H1 (cell line): ENCODE data around the gene ZNF423. TPM values are rescaled to one million over a fixed set of nuclear protein-coding genes. Genes with fewer than 3 reads are reported as not detected.

Experiments used
- CTCF ChIA-PET: fragments of 300-600 bp; sonication (Branson Sonifier 250); formaldehyde crosslinking; loops from one replicate; lab custom pipeline; 2021; ENCODE audit not compliant: partially characterized antibody; lab: Charles Lee
- POLR2A ChIA-PET: fragments of 300-600 bp; sonication (Branson Sonifier 250); formaldehyde crosslinking; loops from one replicate; lab custom pipeline; 2021; ENCODE audit warnings: inconsistent platforms; ENCODE audit not compliant: partially characterized antibody; lab: Charles Lee
- DNase-seq, 2 experiments: peaks; one replicate each; pipeline versions ENCODE4 v3.0.0 to v3.0.0-alpha.2; 2010 to 2022; ENCODE audit warnings: low spot score in 2 of 2, low read depth in 1 of 2, mixed read lengths in 1 of 2
- FAIRE-seq: peaks from 2 replicates; lab custom pipeline; 2011; peaks lifted over from hg19 to GRCh38; lab: Jason Lieb, UNC
- H2AFZ ChIP-seq: 2 replicates; pipeline ENCODE4 v1.8.1; 2012; ENCODE audit warnings: low read length, inconsistent platforms
- H2AK5ac ChIP-seq: 2 replicates; pipeline ENCODE4 v1.6.1; 2013; ENCODE audit warnings: low read depth, low read length
- H2BK120ac ChIP-seq: replicated peaks from 2 replicates; pipeline ENCODE3; 2013; ENCODE audit warnings: low read depth, low read length, inconsistent platforms
- H2BK12ac ChIP-seq: 2 replicates; pipeline ENCODE4 v1.6.1; 2013; ENCODE audit warnings: low read depth, low read length
- H2BK15ac ChIP-seq: 2 replicates; pipeline ENCODE4 v1.6.1; 2013; ENCODE audit warnings: low read length
- H2BK20ac ChIP-seq: 2 replicates; pipeline ENCODE4 v1.6.1; 2013; ENCODE audit warnings: low read length
- H2BK5ac ChIP-seq: 2 replicates; pipeline ENCODE4 v1.6.1; 2013; ENCODE audit warnings: low read depth, low read length
- H3K14ac ChIP-seq: 2 replicates; pipeline ENCODE4 v1.6.1; 2013; ENCODE audit warnings: inconsistent platforms; ENCODE audit not compliant: insufficient read length
- H3K18ac ChIP-seq: 2 replicates; pipeline ENCODE4 v1.6.1; 2013; ENCODE audit warnings: low read length; ENCODE audit errors: extremely low read depth
- H3K23ac ChIP-seq: 2 replicates; pipeline ENCODE4 v1.6.1; 2013; ENCODE audit warnings: inconsistent platforms; ENCODE audit not compliant: insufficient read length
- H3K23me2 ChIP-seq: 2 replicates; pipeline ENCODE4 v1.6.1; 2013; ENCODE audit warnings: low read depth, low read length
- H3K27ac ChIP-seq: 2 replicates; pipeline ENCODE4 v1.6.1; 2011; ENCODE audit warnings: low read depth, low read length, inconsistent platforms
- H3K27me3 ChIP-seq, 4 experiments: replicated peaks in 1 of 4; 1 replicate in 1 of 4; 2 replicates in 3 of 4; pipeline versions ENCODE4 v1.6.1 to v1.8.1; 2011 to 2013; ENCODE audit warnings: low read length in 3 of 4, mild to moderate bottlenecking in 3 of 4, inconsistent platforms in 2 of 4, mixed read lengths in 2 of 4, moderate library complexity in 1 of 4; ENCODE audit not compliant: control insufficient read depth in 3 of 4, insufficient read depth in 3 of 4; ENCODE audit errors: extremely low read depth in 1 of 4
- H3K36me3 ChIP-seq, 4 experiments: 2 replicates each; pipeline versions ENCODE4 v1.6.1 to v1.8.1; 2011 to 2013; ENCODE audit warnings: mild to moderate bottlenecking in 4 of 4, low read length in 3 of 4, moderate library complexity in 2 of 4, control low read depth in 1 of 4, inconsistent platforms in 1 of 4; ENCODE audit not compliant: insufficient read depth in 4 of 4, control insufficient read depth in 2 of 4
- H3K4ac ChIP-seq: replicated peaks from 2 replicates; pipeline ENCODE3; 2013; ENCODE audit warnings: low read length, low read depth, mixed read lengths, inconsistent platforms; ENCODE audit not compliant: insufficient read length
- H3K4me1 ChIP-seq, 4 experiments: replicated peaks in 1 of 4; 1 replicate in 1 of 4; 2 replicates in 3 of 4; pipeline versions ENCODE4 v1.6.1 to v1.8.1; 2011 to 2013; ENCODE audit warnings: low read length in 3 of 4, inconsistent platforms in 2 of 4, mixed read lengths in 1 of 4; ENCODE audit not compliant: insufficient read depth in 4 of 4, control insufficient read depth in 3 of 4
- H3K4me2 ChIP-seq, 2 experiments: 2 replicates each; pipeline versions ENCODE4 v1.6.1 to v1.8.1; 2011 to 2013; ENCODE audit warnings: low read depth in 2 of 2, low read length in 2 of 2, control low read depth in 1 of 2, inconsistent platforms in 1 of 2, mild to moderate bottlenecking in 1 of 2; ENCODE audit not compliant: insufficient read depth in 1 of 2
- H3K4me3 ChIP-seq, 4 experiments: fragments of 200-600, 300-600 bp in 1 of 4; sonication (generic), shearing (Covaris generic), sonication (Bioruptor Twin) in 1 of 4; 2 replicates each; pipeline versions ENCODE4 v1.5.1 to v1.8.1; 2011 to 2016; ENCODE audit warnings: low read length in 4 of 4, low read depth in 3 of 4, control low read depth in 2 of 4, inconsistent platforms in 2 of 4, mild to moderate bottlenecking in 2 of 4, mixed read lengths in 1 of 4, moderate library complexity in 1 of 4; ENCODE audit not compliant: insufficient read depth in 2 of 4; ENCODE audit errors: extremely low read depth in 1 of 4
- H3K56ac ChIP-seq: replicated peaks from 2 replicates; pipeline ENCODE3; 2013; ENCODE audit warnings: low read depth, mild to moderate bottlenecking, mixed read lengths, low read length, inconsistent platforms; ENCODE audit not compliant: insufficient read length
- H3K79me1 ChIP-seq: 2 replicates; pipeline ENCODE4 v1.6.1; 2013; ENCODE audit warnings: low read depth, low read length, control low read depth
- H3K79me2 ChIP-seq, 2 experiments: 2 replicates each; pipeline versions ENCODE4 v1.6.1 to v1.8.1; 2012 to 2013; ENCODE audit warnings: low read length in 2 of 2, mild to moderate bottlenecking in 2 of 2, inconsistent platforms in 1 of 2; ENCODE audit not compliant: insufficient read depth in 2 of 2, control insufficient read depth in 1 of 2
- H3K9ac ChIP-seq, 4 experiments: replicated peaks in 1 of 4; 1 replicate in 1 of 4; 2 replicates in 3 of 4; pipeline versions ENCODE4 v1.6.1 to v1.8.1; 2011 to 2013; ENCODE audit warnings: low read depth in 3 of 4, low read length in 3 of 4, control low read depth in 2 of 4, mild to moderate bottlenecking in 2 of 4, moderate library complexity in 2 of 4, inconsistent platforms in 1 of 4; ENCODE audit errors: extremely low read depth in 1 of 4
- H3K9me3 ChIP-seq, 2 experiments: 2 replicates each; pipeline versions ENCODE4 v1.6.1 to v1.8.1; 2012 to 2013; ENCODE audit warnings: mild to moderate bottlenecking in 2 of 2, moderate library complexity in 2 of 2, control low read depth in 1 of 2, inconsistent platforms in 1 of 2, low read depth in 1 of 2, low read length in 1 of 2, mixed read lengths in 1 of 2; ENCODE audit not compliant: insufficient read depth in 2 of 2
- H4K20me1 ChIP-seq, 2 experiments: replicated peaks in 1 of 2; 2 replicates each; pipeline versions ENCODE3 to v1.8.1; 2011 to 2013; ENCODE audit warnings: inconsistent platforms in 2 of 2, low read length in 2 of 2, mild to moderate bottlenecking in 1 of 2; ENCODE audit not compliant: insufficient read depth in 2 of 2, control insufficient read depth in 1 of 2
- H4K5ac ChIP-seq: 2 replicates; pipeline ENCODE4 v1.6.1; 2013; ENCODE audit warnings: low read length, low read depth, mixed read lengths, inconsistent platforms; ENCODE audit not compliant: insufficient read length
- H4K8ac ChIP-seq: 2 replicates; pipeline ENCODE4 v1.8.0; 2013; ENCODE audit warnings: mild to moderate bottlenecking, moderate library complexity, low read length, inconsistent platforms; ENCODE audit not compliant: insufficient read depth; ENCODE audit errors: extremely low read depth
- H4K91ac ChIP-seq: replicated peaks from 2 replicates; pipeline ENCODE3; 2013; ENCODE audit warnings: low read length, mixed read lengths, inconsistent platforms; ENCODE audit not compliant: insufficient read length
- BRCA1 ChIP-seq: IDR thresholded peaks from 2 replicates; pipeline ENCODE4 v1.6.1; 2012; ENCODE audit warnings: low read depth, low read length, improper control_type of control experiment
- CEBPB ChIP-seq: IDR thresholded peaks from 2 replicates; pipeline ENCODE4 v1.6.1; 2012; ENCODE audit warnings: low read depth, low read length
- CREB1 ChIP-seq: IDR thresholded peaks from 2 replicates; pipeline ENCODE4 v1.6.1; 2012; ENCODE audit warnings: inconsistent platforms
- EP300 ChIP-seq, 2 experiments: IDR thresholded peaks; 1 replicate in 1 of 2; 2 replicates in 1 of 2; pipeline ENCODE4 v1.6.1; 2011 to 2012; ENCODE audit warnings: low read depth in 2 of 2, low read length in 2 of 2, mild to moderate bottlenecking in 2 of 2, borderline replicate concordance in 1 of 2, inconsistent platforms in 1 of 2, moderate library complexity in 1 of 2
- GABPA ChIP-seq: IDR thresholded peaks from 2 replicates; pipeline ENCODE4 v1.6.1; 2011; ENCODE audit warnings: mild to moderate bottlenecking, low read length, moderate library complexity, borderline replicate concordance; ENCODE audit not compliant: insufficient read depth
- HDAC6 ChIP-seq: IDR thresholded peaks from one replicate; pipeline ENCODE4 v1.7.1; 2012; ENCODE audit warnings: low read depth, mild to moderate bottlenecking, inconsistent platforms, low read length, moderate library complexity
- KDM5A ChIP-seq: fragments of 200-600 bp; IDR thresholded peaks from 2 replicates; pipeline ENCODE4 v1.7.1; 2012; ENCODE audit warnings: mild to moderate bottlenecking, low read length, inconsistent platforms, mixed read lengths
- MAX ChIP-seq: IDR thresholded peaks from 2 replicates; pipeline ENCODE4 v1.6.1; 2012; ENCODE audit warnings: inconsistent platforms
- POU5F1 ChIP-seq: IDR thresholded peaks from 2 replicates; pipeline ENCODE4 v1.6.1; 2011; ENCODE audit warnings: low read depth, mild to moderate bottlenecking, low read length, moderate library complexity
- SIN3A ChIP-seq, 2 experiments: IDR thresholded peaks in 1 of 2; conservative IDR thresholded peaks in 1 of 2; 2 replicates each; pipeline ENCODE4 v1.6.1; 2011 to 2012; ENCODE audit warnings: low read length in 2 of 2, improper control_type of control experiment in 1 of 2, low read depth in 1 of 2, mild to moderate bottlenecking in 1 of 2
- SP1 ChIP-seq: IDR thresholded peaks from 2 replicates; pipeline ENCODE4 v1.6.1; 2011; ENCODE audit warnings: low read depth, low read length
- SP2 ChIP-seq: IDR thresholded peaks from 2 replicates; pipeline ENCODE4 v1.6.1; 2012; ENCODE audit warnings: mild to moderate bottlenecking, low read length, inconsistent platforms
- SRF ChIP-seq: IDR thresholded peaks from 2 replicates; pipeline ENCODE4 v1.6.1; 2011; ENCODE audit warnings: mild to moderate bottlenecking, low read depth, low read length, moderate library complexity
- TCF12 ChIP-seq: IDR thresholded peaks from 2 replicates; pipeline ENCODE4 v1.6.1; 2011; ENCODE audit warnings: low read depth, mild to moderate bottlenecking, low read length
- WGBS, 2 experiments: shearing (Covaris generic) in 1 of 2; methylation state at CpG; one replicate each; pipeline versions ENCODE4 v1.1.6 to v1.1.7; 2013 to 2015; ENCODE audit warnings: low lambda C conversion rate in 2 of 2, mixed read lengths in 2 of 2, inconsistent platforms in 1 of 2, low coverage in 1 of 2, missing lambda C conversion rate in 1 of 2; ENCODE audit not compliant: insufficient replicate concordance in 2 of 2, insufficient coverage in 1 of 2, insufficient read length in 1 of 2; ENCODE audit errors: extremely low coverage in 1 of 2, missing lambda C conversion rate in 1 of 2; 5-methylcytosine and 5-hydroxymethylcytosine counted together
- polyA plus RNA-seq, 7 experiments: library from polyadenylated mRNA; depleted of rRNA in 3 of 7; stranded (reverse) in 5 of 7; unstranded in 2 of 7; fragments of >200 nt in 5 of 7; fragments of 200-250 nt in 2 of 7; gene quantifications; 1 replicate in 5 of 7; 2 replicates in 1 of 7; 4 replicates in 1 of 7; pipeline versions ENCODE4 v1.2.1 to v1.2.3, GENCODE V29; 2011 to 2013; ENCODE audit warnings: missing spikeins in 2 of 7, mixed read lengths in 2 of 7
- total RNA-seq: library from RNA; stranded (reverse); fragmentation: NEBNext Ultra II Directional; extraction: Animal tissue kit (Norgen Biotek cat#: 25700); gene quantifications from 2 replicates; pipeline ENCODE4 v1.2.1, GENCODE V29; 2021

Gene ZNF423
- total and polyA plus RNA-seq, 2 of the 8 experiments (the other 6 are each of a cell fraction or from before 2014, with no cell fraction given): 38.2 to 52.3 TPM

GRCh38 chr16:49499869-49500610 is 355.9 kb downstream of the ZNF423 start:
- H2BK20ac ChIP-seq: no peak overlapping the region
- no peaks in the 10 kb centered on the region for H3K9me3 ChIP-seq
- no peak overlapping the region for H2AK5ac ChIP-seq
- no peak overlapping the region for H4K5ac ChIP-seq
- H3K27me3 ChIP-seq: no peaks in the 10 kb centered on the region
- ChIA-PET CTCF (interaction anchor here (0.6 kb wide), 1 partner anchor 942 kb away, joined by 3 read pairs; no protein-coding TSS in a partner anchor), POLR2A (no interaction called here)
- H4K20me1 ChIP-seq: peaks cover 0 to 5% of the 10 kb centered on the region in 2 experiments
- FAIRE-seq (no peak), DNase-seq (no peak)
- H3K27ac ChIP-seq: no peak overlapping the region
- no peak overlapping the region for H3K4me3 ChIP-seq
- H3K18ac ChIP-seq: no peak overlapping the region
- TF ChIP-seq CREB1: no peak
- no peak for TF ChIP-seq TCF12
- no peak for TF ChIP-seq CEBPB
- no peak for TF ChIP-seq HDAC6
- TF ChIP-seq POU5F1: no peak
- TF ChIP-seq BRCA1: no peak
- TF ChIP-seq SIN3A (conservative IDR thresholded peaks at IDR 0.05 in 1 of 2, IDR thresholded peaks at IDR 0.05 in 1 of 2; ENCODE audit: low read depth in 1 of 2, low read length in 2 of 2): no peak
- no peak for TF ChIP-seq EP300 (IDR thresholded peaks at IDR 0.05; ENCODE audit: borderline replicate concordance in 1 of 2, low read depth in 2 of 2, low read length in 2 of 2)
- no peak for TF ChIP-seq MAX
- no peak for TF ChIP-seq GABPA
- no peak for TF ChIP-seq KDM5A
- TF ChIP-seq SP2: no peak
- no peak for TF ChIP-seq SP1
- TF ChIP-seq SRF: no peak
- no peaks in the 10 kb centered on the region for H3K23me2 ChIP-seq
- no peak overlapping the region for H3K56ac ChIP-seq
- H4K91ac ChIP-seq: no peak overlapping the region
- no peak overlapping the region for H4K8ac ChIP-seq
- no peak overlapping the region for H3K4me2 ChIP-seq
- no peaks in the 10 kb centered on the region for H3K79me1 ChIP-seq
- H2BK120ac ChIP-seq: no peak overlapping the region
- WGBS, 2 experiments: 84% methylated on average over 7 of the region's 7 CpGs; no CpG with 5 or more reads in 1 of the 2 experiments
- no peak overlapping the region for H2BK5ac ChIP-seq
- no peak overlapping the region for H2BK15ac ChIP-seq
- H3K79me2 ChIP-seq: no peaks in the 10 kb centered on the region
- H3K14ac ChIP-seq: no peak overlapping the region
- H3K4me1 ChIP-seq: no peaks in the 10 kb centered on the region; a peak in 1 of 7 replicates
- no peak overlapping the region for H3K4ac ChIP-seq
- no peak overlapping the region for H2AFZ ChIP-seq
- no peaks in the 10 kb centered on the region for H3K36me3 ChIP-seq
- no peak overlapping the region for H3K23ac ChIP-seq
- H3K9ac ChIP-seq: no peak overlapping the region
- H2BK12ac ChIP-seq: no peak overlapping the region
